AG08395 (cell line): ENCODE results near the gene NBEAL2.
A peak's percentile ranks its signal among the peaks of the same experiment; 100 is the strongest.

Experiments used
- DNase-seq: peaks from one replicate; pipeline ENCODE4 v3.0.0; 2012; ENCODE audit warnings: mixed read lengths, low spot score

Gene NBEAL2

DNA sequence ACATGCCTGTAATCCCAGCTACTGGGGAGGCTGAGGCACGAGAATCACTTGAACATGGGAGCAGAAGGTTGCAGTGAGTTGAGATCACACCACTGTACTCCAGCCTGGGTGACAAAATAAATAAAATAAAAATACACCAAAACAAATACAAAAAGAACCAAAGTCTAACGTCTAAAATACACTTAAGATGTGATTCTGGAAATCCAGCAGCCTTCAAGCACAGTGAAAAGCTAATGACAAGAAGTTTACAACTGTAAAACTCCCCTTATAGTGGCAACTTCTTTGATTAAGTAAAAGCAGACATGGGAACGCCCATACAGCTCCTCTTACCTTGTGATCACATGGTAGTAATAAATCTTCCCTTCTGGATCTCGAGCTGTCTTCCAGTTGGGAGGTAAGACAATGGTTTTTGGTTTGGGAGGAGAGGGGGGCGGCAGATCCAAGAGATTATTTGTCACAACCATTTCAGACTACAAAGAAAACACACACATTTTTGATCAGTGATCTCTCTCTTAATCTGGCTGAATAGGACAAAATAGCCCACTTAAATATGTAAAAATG is 62.8 kb downstream of the NBEAL2 start:
- no peak for DNase-seq

DNA sequence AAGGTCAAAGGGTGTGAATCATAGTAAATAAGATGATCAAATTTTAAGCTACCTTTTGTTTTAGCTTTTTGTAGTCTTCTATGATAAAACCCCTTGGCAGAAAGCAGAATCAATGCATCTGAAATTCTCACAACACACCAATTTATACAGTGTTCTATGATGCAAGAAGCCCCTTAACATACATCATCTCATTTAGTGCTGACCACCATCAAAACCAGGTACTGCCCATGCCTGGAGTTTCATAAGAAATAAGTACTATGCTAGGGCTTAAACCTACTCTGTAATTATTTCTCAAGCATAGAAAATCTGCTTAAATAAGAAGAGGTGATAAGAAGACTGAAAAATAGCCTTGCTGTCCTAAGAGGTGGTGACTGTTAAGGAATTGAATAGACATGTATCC is 67.6 kb downstream of the NBEAL2 start:
- DNase-seq = no peak

DNA sequence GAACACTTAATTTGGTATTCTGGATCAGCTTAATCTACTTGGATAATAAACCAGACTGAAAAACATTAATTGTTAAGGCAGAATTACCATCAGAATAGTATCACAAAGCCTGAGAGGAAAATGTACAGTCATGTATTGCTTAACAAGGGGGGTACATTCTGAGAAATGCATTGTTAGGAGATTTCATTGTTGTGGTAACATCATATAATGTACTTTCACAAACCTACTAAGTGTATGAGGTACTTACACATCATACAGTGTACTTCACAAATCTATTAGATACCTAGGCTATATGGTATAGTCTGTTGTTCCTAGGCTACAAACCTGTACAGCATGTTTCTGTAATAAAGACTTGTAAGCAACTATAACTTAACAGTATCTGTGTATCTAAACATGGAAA is 68.2 kb downstream of the NBEAL2 start:
- no peak for DNase-seq

DNA sequence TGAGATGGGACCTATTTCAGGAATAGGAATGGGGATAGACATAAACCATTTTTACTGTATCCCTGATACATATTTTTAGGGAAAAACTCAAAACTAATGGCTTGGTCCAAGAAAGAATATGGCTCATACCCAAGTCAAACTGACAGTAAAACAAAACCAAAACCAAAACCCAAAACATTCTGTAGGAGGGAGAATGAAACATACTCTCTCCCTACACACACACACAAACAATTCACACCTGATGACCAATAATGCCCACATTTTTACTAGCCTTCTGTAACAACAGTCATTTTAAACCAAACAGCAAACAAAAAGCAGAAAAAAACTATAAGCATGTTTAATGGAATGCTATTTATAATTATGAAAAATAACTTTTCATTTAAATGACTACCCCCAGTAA is 74.9 kb downstream of the NBEAL2 start:
- DNase-seq = no peak

DNA sequence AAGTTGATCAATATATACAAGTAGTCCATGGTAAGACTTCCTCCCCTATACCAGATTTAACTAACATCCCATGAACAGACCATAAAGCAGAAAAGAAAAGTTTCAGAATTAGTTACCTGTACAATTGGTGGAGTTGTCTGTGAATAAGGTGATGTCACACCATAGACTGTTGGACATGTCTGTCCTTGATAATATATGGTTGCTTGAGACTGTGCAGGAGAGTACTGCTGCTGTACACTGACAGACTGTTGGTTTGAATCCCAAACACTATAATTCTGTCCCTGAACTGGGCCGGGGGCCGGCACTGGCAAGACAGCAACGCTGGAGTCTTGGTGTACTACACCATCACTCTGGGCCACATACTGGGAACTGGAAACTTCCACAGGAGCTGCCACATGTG is 77.2 kb downstream of the NBEAL2 start:
- DNase-seq = no peak

DNA sequence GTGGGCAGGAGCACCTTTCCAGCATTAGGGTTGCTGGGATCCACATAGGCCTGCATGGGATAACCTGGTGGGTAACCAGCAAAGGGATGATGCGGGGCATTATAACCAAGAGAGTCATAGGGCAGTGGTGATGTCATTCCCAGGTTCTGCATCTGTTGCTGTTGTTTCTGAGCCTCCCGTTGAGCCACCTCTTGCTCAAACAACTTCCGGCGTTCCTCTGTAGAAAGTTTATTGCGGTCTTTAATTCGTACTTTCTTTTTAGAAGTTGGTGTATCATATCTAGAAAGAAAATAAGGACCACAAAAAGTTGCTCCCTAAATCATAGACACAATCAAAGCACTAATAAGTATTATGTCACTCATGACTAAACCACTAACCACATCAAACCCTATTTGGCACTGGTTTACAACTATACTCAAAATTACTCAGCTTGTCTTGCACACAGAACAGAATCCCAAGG is 77.8 kb downstream of the NBEAL2 start:
- peak; percentile 26 for DNase-seq
